ENCODE results near the gene KNCN.

The KNCN gene

GRCh38 chr1:46596036-46596435 lies 44.6 kb upstream of the KNCN start:
- no peaks in the 10 kb centered on the region for H3K27me3 ChIP-seq (ENCODE audit: control insufficient read depth, low read length)
- H3K4me1 ChIP-seq (ENCODE audit: control insufficient read depth, low read length), result no peaks in the 10 kb centered on the region
- no peak for TF ChIP-seq EZH2phosphoT487 (IDR thresholded peaks at IDR 0.05; ENCODE audit: borderline replicate concordance, low read length)
- H3K36me3 ChIP-seq (ENCODE audit: control insufficient read depth, low read length), result peaks cover 11% of the 10 kb centered on the region
- no peaks in the 10 kb centered on the region for H4K20me1 ChIP-seq (ENCODE audit: control insufficient read depth, insufficient read depth, low read depth, low read length)
- H3K4me3 ChIP-seq (ENCODE audit: low read length), result no peak overlapping the region
- no peaks in the 10 kb centered on the region for H3F3A ChIP-seq (ENCODE audit: control insufficient read depth, insufficient read depth)
- no peaks in the 10 kb centered on the region for H3K79me2 ChIP-seq (ENCODE audit: control insufficient read depth, low read length)
- H3K27ac ChIP-seq (ENCODE audit: low read depth, low read length), result no peak overlapping the region
- no peak overlapping the region for H3K4me2 ChIP-seq (ENCODE audit: low read length)
- H3K9me2 ChIP-seq (replicated peaks; ENCODE audit: control insufficient read depth, low read length), result no peaks in the 10 kb centered on the region
- H3K9me3 ChIP-seq (ENCODE audit: control insufficient read depth, insufficient read depth, low read length), result no peaks in the 10 kb centered on the region

GRCh38 chr1:46595127-46595526 lies 43.7 kb upstream of the KNCN start:
- no peaks in the 10 kb centered on the region for H3K9me3 ChIP-seq (ENCODE audit: control insufficient read depth, insufficient read depth, low read length)
- H3K36me3 ChIP-seq (ENCODE audit: control insufficient read depth, low read length), result peaks cover 15% of the 10 kb centered on the region
- H3K9me2 ChIP-seq (replicated peaks; ENCODE audit: control insufficient read depth, low read length), result no peaks in the 10 kb centered on the region
- no peaks in the 10 kb centered on the region for H3K79me2 ChIP-seq (ENCODE audit: control insufficient read depth, low read length)
- H3F3A ChIP-seq (ENCODE audit: control insufficient read depth, insufficient read depth), result no peaks in the 10 kb centered on the region
- no peak overlapping the region for H3K27ac ChIP-seq (ENCODE audit: low read depth, low read length)
- H3K4me1 ChIP-seq (ENCODE audit: control insufficient read depth, low read length), result no peaks in the 10 kb centered on the region
- no peak for TF ChIP-seq CTCF (IDR thresholded peaks at IDR 0.05; ENCODE audit: low read depth, low read length, poor library complexity, severe bottlenecking)
- no peak for TF ChIP-seq EZH2phosphoT487 (IDR thresholded peaks at IDR 0.05; ENCODE audit: borderline replicate concordance, low read length)
- no peaks in the 10 kb centered on the region for H4K20me1 ChIP-seq (ENCODE audit: control insufficient read depth, insufficient read depth, low read depth, low read length)
- H3K4me3 ChIP-seq (ENCODE audit: low read length), result no peak overlapping the region
- no peak overlapping the region for H3K4me2 ChIP-seq (ENCODE audit: low read length)
- no peaks in the 10 kb centered on the region for H3K27me3 ChIP-seq (ENCODE audit: control insufficient read depth, low read length)

GRCh38 chr1:46594063-46594462 lies 42.6 kb upstream of the KNCN start:
- Histone ChIP-seq H3K36me3 (ENCODE audit: control insufficient read depth, low read length) (peaks cover 15% of the 10 kb centered on the region), H4K20me1 (ENCODE audit: control insufficient read depth, insufficient read depth, low read depth, low read length) (no peaks in the 10 kb centered on the region), H3K4me1 (ENCODE audit: control insufficient read depth, low read length) (no peaks in the 10 kb centered on the region), H3K9me2 (replicated peaks; ENCODE audit: control insufficient read depth, low read length) (no peaks in the 10 kb centered on the region), H3K27me3 (ENCODE audit: control insufficient read depth, low read length) (no peaks in the 10 kb centered on the region), H3K27ac (ENCODE audit: low read depth, low read length) (no peak overlapping the region), H3F3A (ENCODE audit: control insufficient read depth, insufficient read depth) (no peaks in the 10 kb centered on the region), H3K4me2 (ENCODE audit: low read length) (no peak overlapping the region), H3K4me3 (ENCODE audit: low read length) (no peak overlapping the region), H3K79me2 (ENCODE audit: control insufficient read depth, low read length) (no peaks in the 10 kb centered on the region), H3K9me3 (ENCODE audit: control insufficient read depth, insufficient read depth, low read length) (no peaks in the 10 kb centered on the region)
- TF ChIP-seq CTCF (IDR thresholded peaks at IDR 0.05; ENCODE audit: low read depth, low read length, poor library complexity, severe bottlenecking), result no peak
- TF ChIP-seq EZH2phosphoT487 (IDR thresholded peaks at IDR 0.05; ENCODE audit: borderline replicate concordance, low read length), result no peak

GRCh38 chr1:46592823-46593222 lies 41.4 kb upstream of the KNCN start:
- H3K36me3 ChIP-seq (ENCODE audit: control insufficient read depth, low read length), result peaks cover 15% of the 10 kb centered on the region
- H3K4me1 ChIP-seq (ENCODE audit: control insufficient read depth, low read length), result no peaks in the 10 kb centered on the region

More at GRCh38 chr1:46592823-46593222, 41.4 kb upstream of the KNCN start:
- Histone ChIP-seq H3K27me3 (ENCODE audit: control insufficient read depth, low read length) (no peaks in the 10 kb centered on the region), H3K4me3 (ENCODE audit: low read length) (no peak overlapping the region), H4K20me1 (ENCODE audit: control insufficient read depth, insufficient read depth, low read depth, low read length) (no peaks in the 10 kb centered on the region), H3K27ac (ENCODE audit: low read depth, low read length) (no peak overlapping the region), H3K9me2 (replicated peaks; ENCODE audit: control insufficient read depth, low read length) (no peaks in the 10 kb centered on the region), H3K79me2 (ENCODE audit: control insufficient read depth, low read length) (no peaks in the 10 kb centered on the region), H3K9me3 (ENCODE audit: control insufficient read depth, insufficient read depth, low read length) (no peaks in the 10 kb centered on the region), H3F3A (ENCODE audit: control insufficient read depth, insufficient read depth) (no peaks in the 10 kb centered on the region), H3K4me2 (ENCODE audit: low read length) (no peak overlapping the region)
- TF ChIP-seq CTCF (IDR thresholded peaks at IDR 0.05; ENCODE audit: low read depth, low read length, poor library complexity, severe bottlenecking) (no peak), EZH2phosphoT487 (IDR thresholded peaks at IDR 0.05; ENCODE audit: borderline replicate concordance, low read length) (no peak)
